ENCODE data around the gene GCSAM.

DNA sequence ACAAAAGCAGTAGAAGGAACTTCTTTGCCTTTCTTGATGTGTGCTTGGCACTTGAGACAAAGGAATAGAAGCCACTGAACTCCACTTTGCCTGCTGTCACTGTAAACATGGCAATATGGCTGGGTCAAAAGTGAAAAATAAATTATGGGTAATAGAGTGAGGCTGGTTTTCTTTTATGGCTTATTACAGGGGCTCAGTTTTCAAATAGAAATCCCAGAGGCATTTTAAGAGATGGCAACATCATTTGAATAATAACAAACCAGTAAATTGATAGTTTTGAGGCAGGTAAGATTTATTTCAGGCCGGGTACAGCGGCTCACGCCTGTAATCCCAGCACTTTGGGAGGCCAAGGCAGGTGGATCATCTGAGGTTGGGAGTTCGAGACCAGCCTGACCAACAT lies 44.1 kb downstream of the GCSAM start:
- TF ChIP-seq, protein P1, sequence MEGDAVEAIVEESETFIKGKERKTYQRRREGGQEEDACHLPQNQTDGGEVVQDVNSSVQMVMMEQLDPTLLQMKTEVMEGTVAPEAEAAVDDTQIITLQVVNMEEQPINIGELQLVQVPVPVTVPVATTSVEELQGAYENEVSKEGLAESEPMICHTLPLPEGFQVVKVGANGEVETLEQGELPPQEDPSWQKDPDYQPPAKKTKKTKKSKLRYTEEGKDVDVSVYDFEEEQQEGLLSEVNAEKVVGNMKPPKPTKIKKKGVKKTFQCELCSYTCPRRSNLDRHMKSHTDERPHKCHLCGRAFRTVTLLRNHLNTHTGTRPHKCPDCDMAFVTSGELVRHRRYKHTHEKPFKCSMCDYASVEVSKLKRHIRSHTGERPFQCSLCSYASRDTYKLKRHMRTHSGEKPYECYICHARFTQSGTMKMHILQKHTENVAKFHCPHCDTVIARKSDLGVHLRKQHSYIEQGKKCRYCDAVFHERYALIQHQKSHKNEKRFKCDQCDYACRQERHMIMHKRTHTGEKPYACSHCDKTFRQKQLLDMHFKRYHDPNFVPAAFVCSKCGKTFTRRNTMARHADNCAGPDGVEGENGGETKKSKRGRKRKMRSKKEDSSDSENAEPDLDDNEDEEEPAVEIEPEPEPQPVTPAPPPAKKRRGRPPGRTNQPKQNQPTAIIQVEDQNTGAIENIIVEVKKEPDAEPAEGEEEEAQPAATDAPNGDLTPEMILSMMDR (IDR thresholded peaks at IDR 0.05; ENCODE audit: extremely low read depth in 1 of 2, insufficient read depth in 1 of 2, low read depth in 1 of 2, low read length in 2 of 2) = no peak
- no peak for TF ChIP-seq POLR2AphosphoS5 (IDR thresholded peaks at IDR 0.05; ENCODE audit: insufficient read depth, low read depth, low read length)
- no peak for TF ChIP-seq POLR2A (IDR thresholded peaks at IDR 0.05; ENCODE audit: low read depth, low read length)
- TF ChIP-seq EZH2 (IDR thresholded peaks at IDR 0.05; ENCODE audit: borderline replicate concordance, low read depth, low read length, severe bottlenecking) = no peak
- TF ChIP-seq, protein P2, sequence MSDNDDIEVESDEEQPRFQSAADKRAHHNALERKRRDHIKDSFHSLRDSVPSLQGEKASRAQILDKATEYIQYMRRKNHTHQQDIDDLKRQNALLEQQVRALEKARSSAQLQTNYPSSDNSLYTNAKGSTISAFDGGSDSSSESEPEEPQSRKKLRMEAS (IDR thresholded peaks at IDR 0.05; ENCODE audit: insufficient read depth, insufficient read length) = no peak
- TF ChIP-seq GATA2 (IDR thresholded peaks at IDR 0.05; ENCODE audit: insufficient read depth, insufficient read length, low read depth, low read length) = no peak
- no peak for TF ChIP-seq JUN (IDR thresholded peaks at IDR 0.05; ENCODE audit: borderline replicate concordance, insufficient read depth, insufficient read length, low read depth)

Measured in endothelial cell of umbilical vein (primary cell).